ENCODE results near the gene CST11.

Gene CST11

DNA sequence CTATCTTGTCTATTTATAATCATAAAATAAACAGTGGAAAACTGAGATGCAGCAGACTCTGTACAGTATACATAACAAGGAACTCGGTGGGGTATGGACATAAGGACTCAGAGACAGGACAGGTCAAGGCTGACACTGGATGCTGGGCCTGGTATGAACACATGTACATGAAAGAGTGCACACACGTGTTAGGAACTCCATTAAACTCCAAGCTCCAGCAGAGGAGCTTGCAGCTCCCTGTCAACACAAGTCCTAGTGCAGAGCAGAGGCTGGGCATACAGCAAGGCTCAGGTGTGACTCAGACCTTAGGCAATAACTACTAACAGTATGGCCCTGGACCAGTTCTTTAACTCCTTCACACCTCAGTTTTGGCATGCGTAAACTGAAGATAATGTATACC is 48.5 kb downstream of the CST11 start:
- no peak overlapping the region for H3K4me3 ChIP-seq (replicated peaks; ENCODE audit: low read depth, low read length)
- no peak for DNase-seq (ENCODE audit: extremely low read depth, insufficient read length)
- no peaks in the 10 kb centered on the region for H3K27me3 ChIP-seq (replicated peaks; ENCODE audit: control insufficient read depth, insufficient read depth, low read length)
- H3K36me3 ChIP-seq (ENCODE audit: control insufficient read depth, insufficient read depth, low read length): peaks cover 2% of the 10 kb centered on the region
- no peak for TF ChIP-seq CTCF (IDR thresholded peaks at IDR 0.05; ENCODE audit: insufficient read depth, low read length, poor library complexity, severe bottlenecking)

GRCh38 chr20:23403751-23404150 is 48.9 kb downstream of the CST11 start:
- DNase-seq (ENCODE audit: extremely low read depth, insufficient read length): no peak
- H3K36me3 ChIP-seq (ENCODE audit: control insufficient read depth, insufficient read depth, low read length): peaks cover 2% of the 10 kb centered on the region
- H3K4me3 ChIP-seq (replicated peaks; ENCODE audit: low read depth, low read length): no peak overlapping the region
- no peaks in the 10 kb centered on the region for H3K27me3 ChIP-seq (replicated peaks; ENCODE audit: control insufficient read depth, insufficient read depth, low read length)
- TF ChIP-seq CTCF (IDR thresholded peaks at IDR 0.05; ENCODE audit: insufficient read depth, low read length, poor library complexity, severe bottlenecking): no peak

DNA sequence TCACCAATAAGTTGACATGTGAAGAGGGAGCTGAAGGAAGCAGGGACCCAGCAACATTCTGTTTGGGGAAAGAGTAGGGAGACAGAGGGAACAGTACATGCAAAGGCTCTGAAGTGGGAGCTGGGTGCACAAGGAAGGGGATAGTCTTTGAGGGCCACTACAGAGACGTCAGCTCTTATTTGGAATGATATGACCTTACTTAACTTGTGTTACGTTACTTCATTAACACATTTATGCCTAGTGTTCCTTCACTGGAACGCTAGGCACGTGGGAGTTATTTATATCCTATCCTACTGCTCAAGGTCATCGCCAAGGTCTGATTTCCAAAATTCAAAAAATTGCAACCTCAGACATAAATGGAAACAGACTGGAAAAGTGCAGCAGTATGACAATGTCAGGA is 51.6 kb downstream of the CST11 start:
- Histone ChIP-seq H3K4me3 (replicated peaks; ENCODE audit: low read depth, low read length) (no peak overlapping the region), H3K27me3 (replicated peaks; ENCODE audit: control insufficient read depth, insufficient read depth, low read length) (no peaks in the 10 kb centered on the region), H3K36me3 (ENCODE audit: control insufficient read depth, insufficient read depth, low read length) (peaks cover 2% of the 10 kb centered on the region)
- no peak for DNase-seq (ENCODE audit: extremely low read depth, insufficient read length)
- TF ChIP-seq CTCF (IDR thresholded peaks at IDR 0.05; ENCODE audit: insufficient read depth, low read length, poor library complexity, severe bottlenecking): no peak
